Kasumi-1 (cell line): ENCODE measurements around the gene CD300LG.
A peak's percentile ranks its signal among the peaks of the same experiment; 100 is the strongest.
"Not testable (repeated sequence)": the region's sequence is repeated elsewhere in the genome, so short reads cannot be mapped to it uniquely, and the experiment has no call there.

Source experiments
- DNase-seq, 2 experiments: peaks; one replicate each; lab custom pipeline; 2025; lab: John Stamatoyannopoulos, UW

The CD300LG gene

GRCh38 chr17:43879723-43880419 is 32.9 kb downstream of the CD300LG start:
- DNase-seq: no peak

GRCh38 chr17:43880420-43880991 is 33.5 kb downstream of the CD300LG start:
- DNase-seq: no peak

- DNase-seq: no peak
These were observed 34.2 kb downstream of the CD300LG start for GRCh38 chr17:43881181-43881580.

- no peak for DNase-seq
These were observed 35.0 kb downstream of the CD300LG start for GRCh38 chr17:43881758-43882505.

GRCh38 chr17:43882761-43883415 is 35.9 kb downstream of the CD300LG start:
- no peak for DNase-seq

GRCh38 chr17:43888548-43888947 is 41.6 kb downstream of the CD300LG start:
- no peak for DNase-seq

- no peak for DNase-seq
These were observed 43.3 kb downstream of the CD300LG start for GRCh38 chr17:43890240-43890639.

GRCh38 chr17:43891851-43892646 is 45.1 kb downstream of the CD300LG start:
- DNase-seq: no peak

- DNase-seq: no peak
These were observed 45.6 kb downstream of the CD300LG start for GRCh38 chr17:43892647-43892952.

- DNase-seq: not testable (repeated sequence)
These were observed 47.5 kb downstream of the CD300LG start for GRCh38 chr17:43894494-43894893.

- DNase-seq: no peak
These were observed 50.9 kb downstream of the CD300LG start for GRCh38 chr17:43897831-43898230.

GRCh38 chr17:43898446-43898845 is 51.5 kb downstream of the CD300LG start:
- no peak for DNase-seq

- peak; percentile 37 to 49 for DNase-seq
These were observed 53.3 kb downstream of the CD300LG start for GRCh38 chr17:43900183-43900857.

GRCh38 chr17:43900858-43901754 is 54.1 kb downstream of the CD300LG start:
- no peak for DNase-seq

GRCh38 chr17:43901861-43902589 is 55.0 kb downstream of the CD300LG start:
- DNase-seq: no peak

- DNase-seq: no peak
These were observed 58.5 kb downstream of the CD300LG start for GRCh38 chr17:43905400-43905984.

GRCh38 chr17:43905985-43906852 is 59.2 kb downstream of the CD300LG start:
- DNase-seq: no peak

GRCh38 chr17:43906951-43907424 is 60.0 kb downstream of the CD300LG start:
- DNase-seq: no peak
